ENCODE data around the gene PLIN5. TPM values are rescaled to one million over a fixed set of nuclear protein-coding genes. Genes with fewer than 3 reads are reported as not detected.
A peak's percentile ranks its signal among the peaks of the same experiment; 100 is the strongest.

PLIN5 gene
- not detected for polyA plus RNA-seq (2013, experiment 1 of 2; ENCODE audit: insufficient read length)
- polyA plus RNA-seq (2013, experiment 2 of 2; ENCODE audit: insufficient read length) = 0.06 TPM

- DNase-seq = peak; percentile 20
These were observed at the start of gene PLIN5 for GRCh38 chr19:4534836-4535658. TSS of gene PLIN5 (minus strand) at chr19:4535224. CDS start at chr19:4534074, 1,150 bp downstream.

GRCh38 chr19:4583961-4584669, 49.1 kb upstream of the PLIN5 start:
- DNase-seq = peak; percentile 32

GRCh38 chr19:4582980-4583842, 48.2 kb upstream of the PLIN5 start:
- DNase-seq = no peak

GRCh38 chr19:4581666-4582553, 46.9 kb upstream of the PLIN5 start:
- DNase-seq = no peak

- DNase-seq = no peak
These were observed 46.1 kb upstream of the PLIN5 start for GRCh38 chr19:4580961-4581665.

- DNase-seq = no peak
These were observed 45.2 kb upstream of the PLIN5 start for GRCh38 chr19:4580021-4580901.

- DNase-seq = no peak
These were observed 44.4 kb upstream of the PLIN5 start for GRCh38 chr19:4579389-4579788.

GRCh38 chr19:4578552-4579248, 43.7 kb upstream of the PLIN5 start:
- no peak for DNase-seq

- no peak for DNase-seq
These were observed 42.2 kb upstream of the PLIN5 start for GRCh38 chr19:4577020-4577782.

- peak; percentile 66 for DNase-seq
These were observed 41.3 kb upstream of the PLIN5 start for GRCh38 chr19:4576016-4576933.

- peak; percentile 97 for DNase-seq
These were observed 40.4 kb upstream of the PLIN5 start for GRCh38 chr19:4575267-4576015.

GRCh38 chr19:4573682-4574081, 38.7 kb upstream of the PLIN5 start:
- DNase-seq = no peak

GRCh38 chr19:4571305-4571917, 36.4 kb upstream of the PLIN5 start:
- DNase-seq = peak; percentile 24

GRCh38 chr19:4570916-4571304, 35.9 kb upstream of the PLIN5 start:
- no peak for DNase-seq

GRCh38 chr19:4570402-4570801, 35.4 kb upstream of the PLIN5 start:
- no peak for DNase-seq

GRCh38 chr19:4568886-4569285, 33.9 kb upstream of the PLIN5 start:
- no peak for DNase-seq
